Stimulated activated CD8-positive, alpha-beta memory T cell treated with anti-CD3 and anti-CD28 coated beads, Interleukin-4, amount 100 ng/mL, for 48 hours (primary cell): ENCODE data around the gene IGFBP2.

Experiments
- DNase-seq: peaks from one replicate; pipeline ENCODE4 v3.0.0-alpha.2; 2020

Gene IGFBP2

GRCh38 chr2:216616083-216616678 is 17.0 kb upstream of the IGFBP2 start:
- DNase-seq, result no peak

GRCh38 chr2:216617159-216617815 is 15.9 kb upstream of the IGFBP2 start:
- no peak for DNase-seq

DNA sequence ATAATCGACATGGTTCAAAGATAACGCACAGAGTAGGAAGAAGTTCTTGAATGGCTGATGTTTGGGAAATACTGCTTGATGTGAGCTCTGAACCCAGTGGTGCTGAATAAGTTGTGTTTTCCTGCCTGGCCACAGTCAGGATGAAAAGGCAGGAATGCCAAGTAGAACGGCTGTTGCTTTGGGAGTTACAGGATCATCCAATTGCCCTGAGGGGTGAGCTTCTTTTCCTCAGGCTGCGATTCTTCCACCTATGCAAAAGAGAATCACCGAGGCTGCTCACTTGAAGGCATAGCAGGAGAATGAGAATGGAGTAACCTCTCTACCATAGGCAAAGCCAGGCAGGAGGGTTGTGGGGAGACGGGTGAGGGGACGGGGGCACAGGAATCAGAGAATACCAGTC is 14.4 kb upstream of the IGFBP2 start:
- no peak for DNase-seq

DNA sequence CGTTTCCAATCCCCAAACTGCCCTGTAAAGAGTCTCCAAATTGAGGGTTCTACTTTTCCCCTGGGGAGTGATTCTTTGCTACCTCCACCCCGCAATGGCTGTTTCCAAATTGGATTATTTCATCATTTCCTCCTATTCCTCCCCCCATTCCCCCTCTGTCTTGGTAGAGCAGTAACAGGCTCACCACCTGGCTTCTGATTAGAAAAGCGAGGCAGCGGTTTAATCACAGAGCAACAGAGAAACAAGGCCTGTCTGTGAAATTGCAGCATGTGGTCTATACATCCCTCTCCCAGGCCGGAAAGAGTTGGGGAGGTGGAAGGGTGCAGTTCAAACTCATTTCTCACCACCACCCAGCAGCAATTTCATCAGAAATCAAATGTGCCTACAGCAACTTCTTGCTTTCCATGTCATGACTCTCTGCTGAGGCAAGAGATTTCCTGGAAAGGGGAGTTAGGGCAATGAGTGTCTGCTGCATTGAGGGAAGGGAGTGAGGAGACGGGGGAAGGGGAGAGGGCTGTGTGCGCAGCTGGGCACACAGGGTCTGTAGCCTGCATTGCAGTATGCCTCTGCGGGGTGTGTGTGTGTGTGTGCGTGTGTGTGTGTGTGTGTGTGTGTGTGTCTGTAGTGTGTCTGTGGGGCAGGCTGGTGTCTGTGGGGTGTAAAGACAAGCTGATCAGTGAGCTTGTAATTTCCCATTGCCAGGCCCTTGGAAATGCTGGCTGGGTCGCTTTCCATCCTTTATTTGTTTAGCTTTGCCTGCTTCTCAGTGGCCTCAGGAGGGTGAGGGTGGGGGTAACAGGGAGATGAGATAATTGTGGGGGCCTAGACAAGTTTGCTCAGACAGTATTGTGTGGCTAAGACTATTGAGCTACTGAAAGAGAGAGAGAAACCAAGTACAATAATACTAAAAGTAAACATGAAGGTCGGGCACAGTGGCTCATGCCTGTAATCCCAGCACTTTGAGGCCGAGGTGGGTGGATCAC is 13.5 kb upstream of the IGFBP2 start:
- no peak for DNase-seq

- DNase-seq, result no peak
These were observed 12.4 kb upstream of the IGFBP2 start for GRCh38 chr2:216620786-216621185.

DNA sequence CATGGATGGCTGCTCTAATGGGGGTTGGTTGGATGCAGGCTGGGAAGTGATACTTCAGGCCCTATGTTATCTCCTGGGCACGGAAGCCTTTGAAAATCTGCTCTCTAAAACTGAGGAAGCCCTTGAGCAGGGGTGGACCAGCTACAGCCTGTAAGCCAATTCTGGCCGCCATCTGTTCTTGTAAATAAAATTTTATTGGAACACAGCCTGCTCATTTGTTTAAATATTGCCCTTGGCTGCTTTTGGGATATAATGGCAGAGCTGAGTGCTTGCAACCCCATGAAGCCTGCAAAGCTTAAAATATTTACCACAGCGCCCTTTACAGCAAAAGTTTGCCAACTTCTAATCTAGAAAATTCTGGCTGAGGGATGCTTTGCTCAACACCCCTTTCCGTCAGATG is 11.9 kb upstream of the IGFBP2 start:
- DNase-seq, result no peak

GRCh38 chr2:216622526-216622925 is 10.7 kb upstream of the IGFBP2 start:
- no peak for DNase-seq

GRCh38 chr2:216624251-216624650 is 9.0 kb upstream of the IGFBP2 start:
- no peak for DNase-seq

- no peak for DNase-seq
These were observed 6.9 kb upstream of the IGFBP2 start for GRCh38 chr2:216626168-216626874.

- DNase-seq, result no peak
These were observed 6.4 kb upstream of the IGFBP2 start for GRCh38 chr2:216626875-216627245.

DNA sequence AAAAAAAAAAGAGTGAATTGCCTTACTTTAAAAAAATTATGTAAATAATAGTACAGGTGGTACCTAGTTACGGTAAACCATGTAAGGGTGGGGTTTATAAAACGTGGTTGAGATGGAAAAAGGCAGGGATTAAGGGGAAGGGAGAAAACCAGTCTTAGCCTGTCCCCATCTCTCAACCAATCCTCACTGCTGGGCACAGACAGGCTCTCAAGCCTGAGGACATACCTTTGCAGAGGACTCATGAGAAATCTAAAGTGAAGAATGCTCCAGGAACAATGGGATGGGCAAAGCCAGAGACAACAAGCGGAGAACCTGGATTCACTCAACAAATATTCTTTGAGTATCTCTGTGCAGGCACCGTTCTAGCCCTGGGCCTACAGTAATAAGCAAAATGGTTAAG is 3.4 kb upstream of the IGFBP2 start:
- DNase-seq, result no peak

DNA sequence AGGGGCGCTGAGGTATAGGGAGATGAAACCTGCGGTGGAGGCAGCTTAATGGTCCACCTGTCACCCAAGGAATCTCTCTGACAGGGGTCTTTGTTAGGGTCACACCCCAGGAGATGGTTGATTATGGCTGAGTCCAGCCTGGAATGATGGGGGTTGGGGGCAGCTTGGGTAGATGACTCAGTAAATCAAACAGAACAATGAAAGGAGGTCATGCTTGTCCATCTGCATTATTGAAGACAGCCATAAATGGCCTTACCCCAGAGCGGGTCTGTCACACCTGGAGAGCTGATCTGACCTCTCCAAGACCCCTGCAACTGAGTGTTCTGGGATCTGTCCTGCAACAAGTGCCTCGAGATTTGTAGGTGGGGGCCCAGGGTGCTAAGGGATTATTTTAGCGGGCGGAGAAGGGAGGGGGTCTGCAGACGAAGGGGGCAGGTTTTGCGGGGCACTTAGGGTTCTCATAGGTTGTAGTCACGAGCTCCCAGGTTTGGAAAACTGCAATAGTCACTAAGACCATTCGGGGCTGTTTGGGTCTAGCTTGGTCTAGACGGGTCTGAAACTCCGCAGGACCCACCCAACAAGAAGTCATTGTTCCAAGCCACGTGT is 771 bp upstream of the IGFBP2 start:
- DNase-seq, result no peak

- DNase-seq, result no peak
These were observed 573 bp downstream of the IGFBP2 start for GRCh38 chr2:216633616-216634369.

GRCh38 chr2:216634370-216635148 is 1.3 kb downstream of the IGFBP2 start:
- DNase-seq, result no peak

- no peak for DNase-seq
These were observed 2.0 kb downstream of the IGFBP2 start for GRCh38 chr2:216635171-216635570.

DNA sequence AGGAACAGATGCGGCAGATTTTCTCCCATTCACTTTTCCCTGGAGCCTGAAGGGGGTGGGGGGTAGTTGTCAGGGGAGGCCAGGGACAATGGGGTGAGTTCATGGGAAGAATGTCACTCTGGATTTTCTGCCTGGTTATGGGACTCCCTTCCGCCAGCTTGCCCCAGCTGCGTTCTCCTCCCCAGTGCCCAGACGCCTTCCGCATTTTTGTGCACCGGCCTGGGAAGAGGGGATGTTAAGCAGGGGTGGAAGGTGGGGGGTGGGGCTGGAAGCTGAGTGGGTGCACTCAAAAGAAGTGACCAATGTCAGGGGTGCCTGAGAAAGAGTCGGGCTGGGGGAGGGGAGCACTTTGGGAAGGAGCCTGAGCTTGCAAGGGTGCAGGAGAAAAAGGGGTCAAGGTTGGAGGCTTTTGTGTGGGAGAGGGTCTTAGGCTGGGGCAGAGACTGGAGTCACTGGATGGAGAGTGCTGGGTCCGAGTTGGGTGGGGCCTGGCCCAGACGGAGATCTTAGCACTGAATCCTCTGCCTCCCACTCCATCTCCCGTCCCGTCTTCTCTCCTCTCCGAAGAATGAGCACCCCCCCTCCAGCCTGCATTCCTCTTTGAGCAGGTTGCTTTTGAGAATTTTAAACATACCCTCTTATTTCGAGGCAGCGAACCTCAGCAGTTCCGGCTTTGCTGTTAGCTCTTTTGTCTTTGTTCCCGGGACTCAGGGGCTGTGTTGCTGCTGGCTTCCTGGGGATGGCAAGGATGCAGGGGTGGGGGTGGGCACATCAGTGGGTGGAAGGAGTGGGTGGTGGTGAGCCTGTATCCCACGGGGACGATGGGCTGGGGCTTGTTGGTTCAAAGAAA is 2.7 kb downstream of the IGFBP2 start:
- DNase-seq, result no peak

DNA sequence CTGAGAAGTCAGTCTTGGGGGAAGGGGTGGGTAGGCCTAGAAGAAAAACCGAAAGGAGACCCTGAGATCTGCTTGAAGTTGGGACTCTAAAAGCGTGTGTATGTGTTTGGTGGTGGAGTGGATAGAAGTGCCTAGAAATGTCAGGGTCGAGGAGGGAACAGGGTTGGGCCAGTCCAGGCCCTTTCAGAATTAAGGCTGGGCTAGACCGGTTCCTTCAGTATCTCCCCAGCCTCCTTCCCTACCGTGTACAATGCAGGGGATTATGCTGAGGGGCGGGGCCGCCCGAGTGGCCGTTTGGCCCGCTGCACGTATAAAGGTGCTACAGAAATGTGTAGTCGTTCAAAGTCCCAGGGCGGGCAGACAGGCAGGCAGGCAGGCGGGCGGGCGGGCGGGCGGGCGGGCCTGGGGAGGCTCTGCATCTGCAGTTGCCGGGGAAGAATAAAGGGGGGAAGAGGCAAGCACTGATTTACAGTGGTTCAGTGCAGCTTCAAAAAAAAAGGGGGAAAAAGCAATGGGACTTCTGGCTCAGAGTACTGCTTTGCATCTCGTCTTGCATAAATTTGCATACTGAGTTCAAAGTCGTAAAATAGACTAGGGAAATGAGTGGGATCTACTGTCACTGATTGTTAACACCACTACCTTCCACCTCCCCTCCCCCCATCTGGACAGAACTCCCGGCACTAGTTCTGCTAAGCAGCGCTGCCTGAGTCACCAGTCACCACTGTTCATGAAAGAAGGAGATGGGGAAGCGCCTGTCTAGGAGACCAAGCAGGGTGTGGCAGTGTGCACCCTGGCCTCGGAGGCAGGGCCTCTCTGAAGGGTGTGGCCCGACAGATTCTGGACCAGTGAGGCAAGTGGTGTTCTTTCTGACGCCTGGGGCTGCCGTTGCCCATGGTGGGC is 3.6 kb downstream of the IGFBP2 start:
- no peak for DNase-seq

DNA sequence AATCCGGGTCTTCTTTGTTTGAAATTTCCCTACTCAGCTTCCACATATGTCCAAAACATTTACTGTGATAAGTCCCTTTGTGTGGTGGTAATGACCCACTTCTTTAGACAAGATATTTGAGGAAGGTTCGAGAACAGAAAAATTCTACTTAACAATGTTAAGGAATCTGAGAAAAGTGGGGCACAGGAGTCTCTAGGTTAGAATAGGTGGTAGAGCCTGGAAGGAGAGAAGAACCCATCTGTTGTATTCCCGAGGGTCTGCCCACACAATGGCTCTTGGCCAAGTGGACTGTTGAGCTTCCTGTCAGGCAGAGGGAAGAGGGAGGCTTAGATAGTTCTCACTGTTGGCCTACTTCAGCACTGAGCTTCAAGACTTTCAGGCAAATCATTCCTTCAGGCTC is 4.3 kb downstream of the IGFBP2 start:
- no peak for DNase-seq
